CD4-positive, CD25-positive, alpha-beta regulatory T cell (primary cell): ENCODE results near the gene CDK5R2. TPM values are rescaled to one million over a fixed set of nuclear protein-coding genes. Genes with fewer than 3 reads are reported as not detected.

Experiments
- ATAC-seq, 2 donors: fragments of 150-1000 bp; cut with Tn5 transposase; one replicate each; pipeline ENCODE4 v1.10.0; 2021; ENCODE audit warnings: low read depth in 2 of 2, moderate number of reproducible peaks in 2 of 2, moderate library complexity in 1 of 2
- DNase-seq, 3 donors: peaks; one replicate each; pipeline versions ENCODE4 v3.0.0 to v3.0.0-alpha.2; 2012 to 2022; ENCODE audit warnings: mixed read lengths in 1 of 3
- H3K27ac ChIP-seq: one replicate; pipeline ENCODE4 v1.7.0; 2013; ENCODE audit warnings: mild to moderate bottlenecking, low read length; ENCODE audit not compliant: insufficient read depth, poor library complexity, severe bottlenecking
- H3K27me3 ChIP-seq: one replicate; pipeline ENCODE4 v1.7.0; 2013; ENCODE audit warnings: low read length; ENCODE audit not compliant: control insufficient read depth, insufficient read depth
- H3K36me3 ChIP-seq: one replicate; pipeline ENCODE4 v1.7.0; 2013; ENCODE audit warnings: mild to moderate bottlenecking, low read length, moderate library complexity; ENCODE audit not compliant: control insufficient read depth, insufficient read depth
- H3K4me1 ChIP-seq: 2 replicates; pipeline ENCODE4 v1.7.0; 2013; ENCODE audit warnings: mild to moderate bottlenecking, low read length; ENCODE audit not compliant: insufficient read depth, control insufficient read depth, poor library complexity, severe bottlenecking
- H3K4me3 ChIP-seq: one replicate; pipeline ENCODE4 v1.7.0; 2013; ENCODE audit warnings: low read depth, mild to moderate bottlenecking, low read length, moderate library complexity
- H3K9me3 ChIP-seq, 2 experiments: 1 replicate in 1 of 2; 2 replicates in 1 of 2; pipeline ENCODE4 v1.7.0; 2013; ENCODE audit warnings: low read length in 2 of 2, mild to moderate bottlenecking in 1 of 2, moderate library complexity in 1 of 2; ENCODE audit not compliant: control insufficient read depth in 2 of 2
- H3K27ac Mint-ChIP-seq, 3 donors: one replicate each; pipeline ENCODE4 v1.8.0; 2020 to 2022; ENCODE audit warnings: mild to moderate bottlenecking in 3 of 3, mixed read lengths in 3 of 3, moderate library complexity in 2 of 3
- H3K27me3 Mint-ChIP-seq: one replicate; pipeline ENCODE4 v1.8.0; 2022; ENCODE audit warnings: mild to moderate bottlenecking, mixed read lengths
- H3K36me3 Mint-ChIP-seq: one replicate; pipeline ENCODE4 v1.8.0; 2020; ENCODE audit warnings: mixed read lengths
- H3K4me1 Mint-ChIP-seq, 4 donors: one replicate each; pipeline ENCODE4 v1.8.0; 2020 to 2022; ENCODE audit warnings: mixed read lengths in 4 of 4, mild to moderate bottlenecking in 1 of 4
- H3K4me3 Mint-ChIP-seq, 4 donors: one replicate each; pipeline ENCODE4 v1.8.0; 2020 to 2022; ENCODE audit warnings: mild to moderate bottlenecking in 4 of 4, mixed read lengths in 4 of 4, moderate library complexity in 3 of 4
- H3K9me3 Mint-ChIP-seq, 7 donors: one replicate each; pipeline ENCODE4 v1.8.0; 2020 to 2022; ENCODE audit warnings: mixed read lengths in 7 of 7, mild to moderate bottlenecking in 3 of 7, moderate library complexity in 2 of 7
- polyA plus RNA-seq, 4 donors: library from polyadenylated mRNA; unstranded; fragments of 300-500 nt; fragmentation: Illumina TruSeq; gene quantifications; one replicate each; pipeline ENCODE4 v1.2.3, GENCODE V29; 2021
- total RNA-seq: library from RNA; stranded (reverse); gene quantifications from one replicate; pipeline ENCODE4 v1.2.3, GENCODE V29; 2022

CDK5R2 gene
- total and polyA plus RNA-seq, 5 donors from 2014 or later = not detected

GRCh38 chr2:218998414-218999002 lies 39.0 kb downstream of the CDK5R2 start:
- Histone ChIP-seq H3K4me1 (peaks cover 30% of the 10 kb centered on the region), H3K27me3 (peaks cover 32% of the 10 kb centered on the region), H3K9me3 (no peaks in the 10 kb centered on the region), H3K4me3 (no peak overlapping the region), H3K27ac (no peak overlapping the region), H3K36me3 (no peaks in the 10 kb centered on the region)
- Mint-ChIP-seq H3K27me3 (peaks cover 86% of the 10 kb centered on the region), H3K4me3 (no peak overlapping the region), H3K27ac (no peak overlapping the region), H3K9me3 (peaks cover 0 to 4% (median 0%) of the 10 kb centered on the region in 7 donors), H3K36me3 (no peaks in the 10 kb centered on the region), H3K4me1 (peaks cover 0 to 27% (median 4%) of the 10 kb centered on the region in 4 donors)
- ATAC-seq (no peak), DNase-seq (no peak)

GRCh38 chr2:218999021-218999880 lies 39.8 kb downstream of the CDK5R2 start:
- DNase-seq (no peak), ATAC-seq (no peak)
- Mint-ChIP-seq H3K9me3 (peaks cover 0 to 4% (median 0%) of the 10 kb centered on the region in 7 donors), H3K4me3 (no peak overlapping the region), H3K36me3 (no peaks in the 10 kb centered on the region), H3K27ac (no peak overlapping the region), H3K4me1 (peaks cover 0 to 29% (median 5%) of the 10 kb centered on the region in 4 donors), H3K27me3 (peaks cover 86% of the 10 kb centered on the region)
- Histone ChIP-seq H3K36me3 (no peaks in the 10 kb centered on the region), H3K4me1 (peaks cover 25% of the 10 kb centered on the region), H3K27me3 (peaks cover 35% of the 10 kb centered on the region), H3K9me3 (no peaks in the 10 kb centered on the region), H3K27ac (no peak overlapping the region), H3K4me3 (no peak overlapping the region)

GRCh38 chr2:218999881-219000568 lies 40.6 kb downstream of the CDK5R2 start:
- ATAC-seq (no peak), DNase-seq (no peak)
- no peaks in the 10 kb centered on the region for H3K36me3 Mint-ChIP-seq
- peaks cover 0 to 28% (median 5%) of the 10 kb centered on the region in 4 donors for H3K4me1 Mint-ChIP-seq
- H3K27me3 Mint-ChIP-seq = peaks cover 84% of the 10 kb centered on the region
- H3K4me3 Mint-ChIP-seq = no peak overlapping the region
- H3K9me3 Mint-ChIP-seq = peaks cover 0 to 4% (median 0%) of the 10 kb centered on the region in 7 donors
- H3K4me1 ChIP-seq = peaks cover 25% of the 10 kb centered on the region
- H3K27ac Mint-ChIP-seq = no peak overlapping the region
- no peak overlapping the region for H3K27ac ChIP-seq
- no peak overlapping the region for H3K4me3 ChIP-seq
- H3K9me3 ChIP-seq = no peaks in the 10 kb centered on the region
- H3K27me3 ChIP-seq = peaks cover 34% of the 10 kb centered on the region
- no peaks in the 10 kb centered on the region for H3K36me3 ChIP-seq

DNA sequence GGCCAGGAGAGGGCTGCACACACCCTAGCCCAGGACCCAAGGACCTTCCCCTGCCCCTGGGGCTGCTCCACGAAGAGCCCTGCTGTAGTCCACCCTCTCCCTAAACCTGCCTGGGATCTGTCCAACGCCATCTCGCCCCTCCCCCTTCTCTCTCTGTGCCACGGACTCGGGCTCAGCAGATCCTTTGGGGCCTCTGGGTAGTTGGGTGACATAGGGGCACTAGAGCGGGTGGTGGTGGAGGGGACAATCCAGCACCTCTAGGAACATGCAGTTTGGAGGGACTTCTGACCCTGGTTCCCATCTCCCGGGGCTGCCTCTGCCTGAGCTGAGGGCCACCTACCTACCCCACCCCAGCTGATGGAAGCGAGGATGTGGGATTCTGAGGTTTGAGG lies 41.1 kb downstream of the CDK5R2 start:
- H3K4me1 Mint-ChIP-seq = peaks cover 0 to 26% (median 5%) of the 10 kb centered on the region in 4 donors
- ATAC-seq (no peak), DNase-seq (no peak)
- no peaks in the 10 kb centered on the region for H3K36me3 Mint-ChIP-seq
- no peak overlapping the region for H3K4me3 Mint-ChIP-seq
- H3K27ac Mint-ChIP-seq = no peak overlapping the region
- no peaks in the 10 kb centered on the region for H3K9me3 ChIP-seq
- H3K4me1 ChIP-seq = peaks cover 25% of the 10 kb centered on the region
- H3K27ac ChIP-seq = no peak overlapping the region
- peaks cover 81% of the 10 kb centered on the region for H3K27me3 Mint-ChIP-seq
- H3K36me3 ChIP-seq = no peaks in the 10 kb centered on the region
- no peak overlapping the region for H3K4me3 ChIP-seq
- peaks cover 0 to 4% (median 0%) of the 10 kb centered on the region in 7 donors for H3K9me3 Mint-ChIP-seq
- peaks cover 29% of the 10 kb centered on the region for H3K27me3 ChIP-seq

DNA sequence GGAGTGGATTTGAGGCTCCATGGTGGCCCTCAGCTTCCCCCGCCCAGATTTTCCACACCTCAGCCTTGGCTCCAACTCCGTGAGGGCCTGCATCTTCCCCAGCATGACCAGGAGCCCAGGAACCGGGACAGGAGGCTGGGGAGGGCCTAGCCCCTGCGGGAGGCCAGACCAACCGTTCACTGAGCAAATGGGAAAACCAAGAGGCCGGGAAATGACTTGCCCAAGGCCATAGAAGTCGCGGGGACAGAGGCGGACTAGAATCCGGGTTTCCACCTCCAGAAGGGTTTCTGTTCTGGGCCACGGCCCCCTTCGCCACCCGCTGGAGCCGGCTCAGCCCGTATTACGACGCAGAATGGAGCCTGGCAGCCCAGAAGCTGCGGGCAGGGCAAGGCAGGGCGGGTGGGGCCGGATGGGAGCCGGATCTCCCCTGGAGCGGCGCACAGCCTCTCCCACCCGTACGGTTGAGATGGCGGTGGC lies 41.7 kb downstream of the CDK5R2 start:
- Histone ChIP-seq H3K27ac (no peak overlapping the region), H3K27me3 (peaks cover 25% of the 10 kb centered on the region), H3K4me1 (peaks cover 22% of the 10 kb centered on the region), H3K36me3 (no peaks in the 10 kb centered on the region), H3K4me3 (no peak overlapping the region), H3K9me3 (no peaks in the 10 kb centered on the region)
- no peak for ATAC-seq
- H3K27me3 Mint-ChIP-seq = peaks cover 80% of the 10 kb centered on the region
- H3K9me3 Mint-ChIP-seq = peaks cover 0 to 2% (median 0%) of the 10 kb centered on the region in 7 donors
- no peaks in the 10 kb centered on the region for H3K36me3 Mint-ChIP-seq
- no peak for DNase-seq
- H3K4me3 Mint-ChIP-seq = no peak overlapping the region
- peaks cover 0 to 20% (median 5%) of the 10 kb centered on the region in 4 donors for H3K4me1 Mint-ChIP-seq
- H3K27ac Mint-ChIP-seq = no peak overlapping the region

DNA sequence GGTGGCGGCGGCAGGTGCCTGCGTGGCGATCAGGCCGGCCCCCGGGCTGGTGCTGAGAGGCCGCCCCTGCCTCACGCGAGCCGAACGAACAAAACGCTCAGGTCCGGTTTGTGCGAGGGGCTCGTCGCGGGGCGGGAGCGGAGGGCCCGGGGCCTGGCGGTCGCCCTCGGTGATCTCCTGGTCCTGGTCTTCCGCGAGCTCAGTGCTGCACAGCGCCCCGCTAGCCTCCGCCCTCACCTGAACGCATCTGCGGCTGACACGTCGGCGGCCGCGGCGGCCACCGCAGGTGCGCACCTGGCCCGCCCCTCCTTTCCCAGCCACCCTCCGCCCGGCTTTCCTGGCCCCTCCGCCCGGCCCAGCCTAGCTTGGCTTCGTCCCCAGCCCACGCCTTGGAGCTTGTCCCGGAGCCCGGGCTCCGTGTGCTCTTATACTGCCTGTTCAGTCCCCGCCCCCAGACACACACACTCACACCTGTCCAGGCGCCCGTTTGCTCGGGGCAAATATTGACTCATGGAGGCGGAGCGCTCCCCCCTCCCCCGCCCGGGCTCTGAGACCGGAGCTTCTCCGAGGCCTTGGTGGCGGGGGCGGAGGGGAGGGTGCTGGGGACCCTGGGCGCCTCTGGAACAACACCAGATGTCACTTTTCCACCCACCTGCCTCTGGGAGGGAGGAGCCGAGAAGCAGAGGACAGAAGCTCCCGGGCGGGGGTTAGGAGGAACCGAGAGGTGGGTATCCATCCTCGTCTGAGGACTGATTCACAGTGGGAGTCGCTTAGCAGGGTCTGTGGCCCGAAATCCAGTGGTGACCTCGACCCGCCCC lies 42.3 kb downstream of the CDK5R2 start:
- no peaks in the 10 kb centered on the region for H3K36me3 Mint-ChIP-seq
- peak overlapping the region in 2 of 4 donors; percentile 22 to 28 for H3K4me3 Mint-ChIP-seq

More for the DNA sequence above, 42.3 kb downstream of the CDK5R2 start:
- Mint-ChIP-seq H3K27me3 (peaks cover 77% of the 10 kb centered on the region), H3K27ac (no peak overlapping the region), H3K4me1 (peaks cover 0 to 20% (median 5%) of the 10 kb centered on the region in 4 donors), H3K9me3 (peaks cover 0 to 2% (median 0%) of the 10 kb centered on the region in 7 donors)
- peaks cover 19% of the 10 kb centered on the region for H3K4me1 ChIP-seq
- no peaks in the 10 kb centered on the region for H3K36me3 ChIP-seq
- H3K9me3 ChIP-seq = no peaks in the 10 kb centered on the region
- H3K27me3 ChIP-seq = peaks cover 25% of the 10 kb centered on the region
- H3K27ac ChIP-seq = no peak overlapping the region
- ATAC-seq = peak in 1 of 2 donors; percentile 8
- DNase-seq = no peak
- no peak overlapping the region for H3K4me3 ChIP-seq
